Measurements from ENCODE around the gene MTRF1L.

MTRF1L gene

GRCh38 chr6:152984513-152984872 is 18.0 kb downstream of the MTRF1L start:
- Histone ChIP-seq H3K9me2 (ENCODE audit: low read depth, low read length) (no peaks in the 10 kb centered on the region), H3F3A (ENCODE audit: insufficient read depth, low read length) (no peaks in the 10 kb centered on the region), H3K4me3 (ENCODE audit: low read depth, low read length, poor library complexity, severe bottlenecking) (peak overlapping the region; percentile 99), H3K9ac (ENCODE audit: low read length) (peak overlapping the region; percentile 98), H3K4me1 (ENCODE audit: insufficient read depth, low read length, severe bottlenecking) (peaks cover 35% of the 10 kb centered on the region), H3K36me3 (ENCODE audit: insufficient read depth, low read length) (peaks cover 57% of the 10 kb centered on the region), H3K4me2 (ENCODE audit: low read length) (peak overlapping the region; percentile 95), H4K20me1 (ENCODE audit: insufficient read depth, low read length) (no peaks in the 10 kb centered on the region), H3K9me3 (ENCODE audit: low read length) (no peaks in the 10 kb centered on the region), H3K27me3 (ENCODE audit: insufficient read depth, low read length) (no peaks in the 10 kb centered on the region), H2AFZ (ENCODE audit: low read length) (no peak overlapping the region), H3K79me2 (ENCODE audit: insufficient read depth, low read length) (peaks cover 66% of the 10 kb centered on the region), H3K27ac (ENCODE audit: low read depth, low read length, poor library complexity, severe bottlenecking) (peak overlapping the region; percentile 91)
- TF ChIP-seq EZH2 (IDR thresholded peaks at IDR 0.05; ENCODE audit: borderline replicate concordance, low read length): no peak
- TF ChIP-seq, protein P1, sequence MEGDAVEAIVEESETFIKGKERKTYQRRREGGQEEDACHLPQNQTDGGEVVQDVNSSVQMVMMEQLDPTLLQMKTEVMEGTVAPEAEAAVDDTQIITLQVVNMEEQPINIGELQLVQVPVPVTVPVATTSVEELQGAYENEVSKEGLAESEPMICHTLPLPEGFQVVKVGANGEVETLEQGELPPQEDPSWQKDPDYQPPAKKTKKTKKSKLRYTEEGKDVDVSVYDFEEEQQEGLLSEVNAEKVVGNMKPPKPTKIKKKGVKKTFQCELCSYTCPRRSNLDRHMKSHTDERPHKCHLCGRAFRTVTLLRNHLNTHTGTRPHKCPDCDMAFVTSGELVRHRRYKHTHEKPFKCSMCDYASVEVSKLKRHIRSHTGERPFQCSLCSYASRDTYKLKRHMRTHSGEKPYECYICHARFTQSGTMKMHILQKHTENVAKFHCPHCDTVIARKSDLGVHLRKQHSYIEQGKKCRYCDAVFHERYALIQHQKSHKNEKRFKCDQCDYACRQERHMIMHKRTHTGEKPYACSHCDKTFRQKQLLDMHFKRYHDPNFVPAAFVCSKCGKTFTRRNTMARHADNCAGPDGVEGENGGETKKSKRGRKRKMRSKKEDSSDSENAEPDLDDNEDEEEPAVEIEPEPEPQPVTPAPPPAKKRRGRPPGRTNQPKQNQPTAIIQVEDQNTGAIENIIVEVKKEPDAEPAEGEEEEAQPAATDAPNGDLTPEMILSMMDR (IDR thresholded peaks at IDR 0.05; ENCODE audit: low read length): no peak

DNA sequence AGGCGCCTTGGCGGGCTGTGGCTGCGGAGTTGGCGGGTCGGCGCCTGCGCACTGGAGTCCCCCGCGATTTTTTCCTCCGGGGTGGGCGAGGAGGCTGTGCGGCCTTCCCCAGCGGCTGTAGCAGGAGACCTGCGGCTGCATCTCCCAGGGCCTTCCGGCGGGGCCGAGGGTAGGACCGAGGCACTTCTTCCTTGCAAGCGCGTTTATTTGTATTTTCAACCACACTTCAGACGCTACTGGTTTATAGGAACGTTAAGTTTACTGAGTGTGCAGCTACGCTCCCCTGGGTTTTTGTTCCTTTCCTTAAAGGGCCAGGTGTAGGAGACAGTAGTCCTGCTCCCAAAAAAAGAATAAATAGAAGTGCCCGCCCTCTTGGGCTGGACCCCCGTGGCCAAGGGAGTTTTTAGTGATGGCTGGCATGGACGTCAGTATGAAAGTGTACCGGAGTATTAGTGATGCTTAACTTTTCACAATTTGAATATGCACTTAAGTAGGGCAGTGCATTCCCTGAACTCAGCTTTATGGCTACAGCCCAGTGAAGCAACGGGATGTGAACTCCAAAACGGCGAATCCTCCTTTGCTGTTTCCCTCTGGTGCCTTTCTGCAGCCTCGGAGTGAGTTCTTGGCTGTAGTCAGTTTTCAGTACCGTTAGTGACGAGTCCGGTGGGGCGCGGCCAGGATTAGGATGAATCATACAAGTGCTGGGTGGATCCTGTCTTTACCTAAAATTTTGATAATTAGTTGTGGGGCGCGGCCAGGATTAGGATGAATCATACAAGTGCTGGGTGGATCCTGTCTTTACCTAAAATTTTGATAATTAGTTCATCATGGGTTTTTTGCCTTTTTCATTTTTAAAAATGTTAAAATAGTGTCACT is 18.6 kb downstream of the MTRF1L start:
- no peak for TF ChIP-seq EZH2 (IDR thresholded peaks at IDR 0.05; ENCODE audit: borderline replicate concordance, low read length)
- Histone ChIP-seq H4K20me1 (ENCODE audit: insufficient read depth, low read length) (no peaks in the 10 kb centered on the region), H2AFZ (ENCODE audit: low read length) (no peak overlapping the region), H3K9me2 (ENCODE audit: low read depth, low read length) (no peaks in the 10 kb centered on the region), H3K27ac (ENCODE audit: low read depth, low read length, poor library complexity, severe bottlenecking) (peak overlapping the region; percentile 91), H3K27me3 (ENCODE audit: insufficient read depth, low read length) (no peaks in the 10 kb centered on the region), H3F3A (ENCODE audit: insufficient read depth, low read length) (no peaks in the 10 kb centered on the region), H3K4me1 (ENCODE audit: insufficient read depth, low read length, severe bottlenecking) (peaks cover 41% of the 10 kb centered on the region), H3K9ac (ENCODE audit: low read length) (peak overlapping the region; percentile 98), H3K9me3 (ENCODE audit: low read length) (no peaks in the 10 kb centered on the region), H3K79me2 (ENCODE audit: insufficient read depth, low read length) (peaks cover 72% of the 10 kb centered on the region), H3K36me3 (ENCODE audit: insufficient read depth, low read length) (peaks cover 63% of the 10 kb centered on the region), H3K4me2 (ENCODE audit: low read length) (peak overlapping the region; percentile 95), H3K4me3 (ENCODE audit: low read depth, low read length, poor library complexity, severe bottlenecking) (peak overlapping the region; percentile 99)

GRCh38 chr6:152982904-152983636 is 19.4 kb downstream of the MTRF1L start, which contains the start of gene FBXO5:
Gene FBXO5 (minus strand): TSS chr6:152983041. CDS start chr6:152982959, 82 bp downstream.
- Histone ChIP-seq H3K4me1 (ENCODE audit: insufficient read depth, low read length, severe bottlenecking) (peaks cover 41% of the 10 kb centered on the region), H3K4me3 (ENCODE audit: low read depth, low read length, poor library complexity, severe bottlenecking) (peak within 1 kb of the TSS; percentile 99), H3K27ac (ENCODE audit: low read depth, low read length, poor library complexity, severe bottlenecking) (peak within 1 kb of the TSS; percentile 91), H3K9me3 (ENCODE audit: low read length) (no peaks in the 10 kb centered on the region), H3K27me3 (ENCODE audit: insufficient read depth, low read length) (no peaks in the 10 kb centered on the region), H3K9me2 (ENCODE audit: low read depth, low read length) (no peaks in the 10 kb centered on the region), H3K9ac (ENCODE audit: low read length) (peak within 1 kb of the TSS; percentile 99), H3K79me2 (ENCODE audit: insufficient read depth, low read length) (peaks cover 80% of the 10 kb centered on the region), H4K20me1 (ENCODE audit: insufficient read depth, low read length) (no peaks in the 10 kb centered on the region), H3K4me2 (ENCODE audit: low read length) (peak within 1 kb of the TSS; percentile 97), H3K36me3 (ENCODE audit: insufficient read depth, low read length) (peaks cover 71% of the 10 kb centered on the region), H2AFZ (ENCODE audit: low read length) (no peak within 1 kb of the TSS), H3F3A (ENCODE audit: insufficient read depth, low read length) (no peaks in the 10 kb centered on the region)
- TF ChIP-seq, protein P1 (IDR thresholded peaks at IDR 0.05; ENCODE audit: low read length): no peak
- no peak for TF ChIP-seq EZH2 (IDR thresholded peaks at IDR 0.05; ENCODE audit: borderline replicate concordance, low read length)

All from OCI-LY1 (cell line).